ENCODE measurements around the gene MOGAT1.

The MOGAT1 gene

GRCh38 chr2:222671259-222672067, at the start of gene MOGAT1:
Gene MOGAT1 (plus strand): TSS chr2:222671658. CDS start chr2:222671786, 128 bp downstream.
- H3K4me1 ChIP-seq (ENCODE audit: insufficient read depth, low read length) = no peaks in the 10 kb centered on the region
- H3K4me3 ChIP-seq (ENCODE audit: low read depth in 1 of 2, low read length in 2 of 2) = peak within 1 kb of the TSS; percentile 9 to 50
- no peak within 1 kb of the TSS for H3K9ac ChIP-seq (ENCODE audit: low read length)
- no peak within 1 kb of the TSS for H3K27ac ChIP-seq (ENCODE audit: low read depth, low read length)
- H3K27me3 ChIP-seq (ENCODE audit: control insufficient read depth in 1 of 2, insufficient read depth in 2 of 2, low read length in 2 of 2) = peaks cover 0 to 16% of the 10 kb centered on the region in 2 donors
- H3K36me3 ChIP-seq (ENCODE audit: insufficient read depth, low read length) = no peaks in the 10 kb centered on the region
- H3K9me3 ChIP-seq (ENCODE audit: low read length) = no peaks in the 10 kb centered on the region

GRCh38 chr2:222621893-222622292, 49.6 kb upstream of the MOGAT1 start:
- Histone ChIP-seq H3K4me1 (ENCODE audit: insufficient read depth, low read length) (peaks cover 37% of the 10 kb centered on the region), H3K4me3 (ENCODE audit: low read depth in 1 of 2, low read length in 2 of 2) (no peak overlapping the region), H3K9ac (ENCODE audit: low read length) (no peak overlapping the region), H3K27ac (ENCODE audit: low read depth, low read length) (peak overlapping the region; percentile 48), H3K36me3 (ENCODE audit: insufficient read depth, low read length) (no peaks in the 10 kb centered on the region), H3K27me3 (ENCODE audit: control insufficient read depth in 1 of 2, insufficient read depth in 2 of 2, low read length in 2 of 2) (no peaks in the 10 kb centered on the region), H3K9me3 (ENCODE audit: low read length) (no peaks in the 10 kb centered on the region)

- Histone ChIP-seq H3K4me1 (ENCODE audit: insufficient read depth, low read length) (peaks cover 37% of the 10 kb centered on the region), H3K27me3 (ENCODE audit: control insufficient read depth in 1 of 2, insufficient read depth in 2 of 2, low read length in 2 of 2) (no peaks in the 10 kb centered on the region), H3K9ac (ENCODE audit: low read length) (no peak overlapping the region), H3K4me3 (ENCODE audit: low read depth in 1 of 2, low read length in 2 of 2) (no peak overlapping the region), H3K9me3 (ENCODE audit: low read length) (no peaks in the 10 kb centered on the region), H3K36me3 (ENCODE audit: insufficient read depth, low read length) (no peaks in the 10 kb centered on the region), H3K27ac (ENCODE audit: low read depth, low read length) (no peak overlapping the region)
Measured at GRCh38 chr2:222622910-222623309, 48.5 kb upstream of the MOGAT1 start.

- no peak overlapping the region for H3K9ac ChIP-seq (ENCODE audit: low read length)
- H3K27me3 ChIP-seq (ENCODE audit: control insufficient read depth in 1 of 2, insufficient read depth in 2 of 2, low read length in 2 of 2) = no peaks in the 10 kb centered on the region
Measured at GRCh38 chr2:222623756-222624309, 47.6 kb upstream of the MOGAT1 start.

GRCh38 chr2:222627764-222628163, 43.7 kb upstream of the MOGAT1 start:
- Histone ChIP-seq H3K27ac (ENCODE audit: low read depth, low read length) (no peak overlapping the region), H3K27me3 (ENCODE audit: control insufficient read depth in 1 of 2, insufficient read depth in 2 of 2, low read length in 2 of 2) (no peaks in the 10 kb centered on the region), H3K36me3 (ENCODE audit: insufficient read depth, low read length) (peaks cover 24% of the 10 kb centered on the region), H3K9ac (ENCODE audit: low read length) (no peak overlapping the region), H3K9me3 (ENCODE audit: low read length) (no peaks in the 10 kb centered on the region), H3K4me1 (ENCODE audit: insufficient read depth, low read length) (peaks cover 22% of the 10 kb centered on the region), H3K4me3 (ENCODE audit: low read depth in 1 of 2, low read length in 2 of 2) (no peak overlapping the region)

More at GRCh38 chr2:222623756-222624309, 47.6 kb upstream of the MOGAT1 start:
- Histone ChIP-seq H3K9me3 (ENCODE audit: low read length) (no peaks in the 10 kb centered on the region), H3K4me1 (ENCODE audit: insufficient read depth, low read length) (peaks cover 37% of the 10 kb centered on the region), H3K4me3 (ENCODE audit: low read depth in 1 of 2, low read length in 2 of 2) (no peak overlapping the region), H3K36me3 (ENCODE audit: insufficient read depth, low read length) (peaks cover 6% of the 10 kb centered on the region), H3K27ac (ENCODE audit: low read depth, low read length) (peak overlapping the region; percentile 42)

- peaks cover 34% of the 10 kb centered on the region for H3K36me3 ChIP-seq (ENCODE audit: insufficient read depth, low read length)
- no peaks in the 10 kb centered on the region for H3K4me1 ChIP-seq (ENCODE audit: insufficient read depth, low read length)
Measured at GRCh38 chr2:222635295-222635694, 36.2 kb upstream of the MOGAT1 start.

GRCh38 chr2:222637067-222637466, 34.4 kb upstream of the MOGAT1 start:
- no peak overlapping the region for H3K9ac ChIP-seq (ENCODE audit: low read length)
- no peaks in the 10 kb centered on the region for H3K27me3 ChIP-seq (ENCODE audit: control insufficient read depth in 1 of 2, insufficient read depth in 2 of 2, low read length in 2 of 2)
- peaks cover 32% of the 10 kb centered on the region for H3K36me3 ChIP-seq (ENCODE audit: insufficient read depth, low read length)
- no peaks in the 10 kb centered on the region for H3K4me1 ChIP-seq (ENCODE audit: insufficient read depth, low read length)
- H3K9me3 ChIP-seq (ENCODE audit: low read length) = no peaks in the 10 kb centered on the region
- H3K4me3 ChIP-seq (ENCODE audit: low read depth in 1 of 2, low read length in 2 of 2) = no peak overlapping the region
- no peak overlapping the region for H3K27ac ChIP-seq (ENCODE audit: low read depth, low read length)

More at GRCh38 chr2:222635295-222635694, 36.2 kb upstream of the MOGAT1 start:
- Histone ChIP-seq H3K9ac (ENCODE audit: low read length) (no peak overlapping the region), H3K4me3 (ENCODE audit: low read depth in 1 of 2, low read length in 2 of 2) (no peak overlapping the region), H3K27me3 (ENCODE audit: control insufficient read depth in 1 of 2, insufficient read depth in 2 of 2, low read length in 2 of 2) (no peaks in the 10 kb centered on the region), H3K9me3 (ENCODE audit: low read length) (no peaks in the 10 kb centered on the region), H3K27ac (ENCODE audit: low read depth, low read length) (no peak overlapping the region)

- no peak overlapping the region for H3K9ac ChIP-seq (ENCODE audit: low read length)
Measured at GRCh38 chr2:222641336-222641735, 30.1 kb upstream of the MOGAT1 start.

GRCh38 chr2:222643134-222643533, 28.3 kb upstream of the MOGAT1 start:
- H3K4me1 ChIP-seq (ENCODE audit: insufficient read depth, low read length) = no peaks in the 10 kb centered on the region
- no peak overlapping the region for H3K4me3 ChIP-seq (ENCODE audit: low read depth in 1 of 2, low read length in 2 of 2)
- H3K36me3 ChIP-seq (ENCODE audit: insufficient read depth, low read length) = peaks cover 19% of the 10 kb centered on the region
- no peaks in the 10 kb centered on the region for H3K9me3 ChIP-seq (ENCODE audit: low read length)
- H3K9ac ChIP-seq (ENCODE audit: low read length) = no peak overlapping the region
- no peaks in the 10 kb centered on the region for H3K27me3 ChIP-seq (ENCODE audit: control insufficient read depth in 1 of 2, insufficient read depth in 2 of 2, low read length in 2 of 2)
- H3K27ac ChIP-seq (ENCODE audit: low read depth, low read length) = no peak overlapping the region

More at GRCh38 chr2:222641336-222641735, 30.1 kb upstream of the MOGAT1 start:
- Histone ChIP-seq H3K27ac (ENCODE audit: low read depth, low read length) (no peak overlapping the region), H3K27me3 (ENCODE audit: control insufficient read depth in 1 of 2, insufficient read depth in 2 of 2, low read length in 2 of 2) (no peaks in the 10 kb centered on the region), H3K36me3 (ENCODE audit: insufficient read depth, low read length) (peaks cover 32% of the 10 kb centered on the region), H3K9me3 (ENCODE audit: low read length) (no peaks in the 10 kb centered on the region), H3K4me1 (ENCODE audit: insufficient read depth, low read length) (no peaks in the 10 kb centered on the region), H3K4me3 (ENCODE audit: low read depth in 1 of 2, low read length in 2 of 2) (no peak overlapping the region)

GRCh38 chr2:222646008-222646407, 25.4 kb upstream of the MOGAT1 start:
- no peaks in the 10 kb centered on the region for H3K9me3 ChIP-seq (ENCODE audit: low read length)
- no peak overlapping the region for H3K9ac ChIP-seq (ENCODE audit: low read length)
- no peak overlapping the region for H3K27ac ChIP-seq (ENCODE audit: low read depth, low read length)
- no peak overlapping the region for H3K4me3 ChIP-seq (ENCODE audit: low read depth in 1 of 2, low read length in 2 of 2)
- H3K36me3 ChIP-seq (ENCODE audit: insufficient read depth, low read length) = peaks cover 14% of the 10 kb centered on the region
- H3K4me1 ChIP-seq (ENCODE audit: insufficient read depth, low read length) = no peaks in the 10 kb centered on the region
- no peaks in the 10 kb centered on the region for H3K27me3 ChIP-seq (ENCODE audit: control insufficient read depth in 1 of 2, insufficient read depth in 2 of 2, low read length in 2 of 2)

GRCh38 chr2:222649801-222650200, 21.7 kb upstream of the MOGAT1 start:
- H3K27me3 ChIP-seq (ENCODE audit: control insufficient read depth in 1 of 2, insufficient read depth in 2 of 2, low read length in 2 of 2) = no peaks in the 10 kb centered on the region
- no peaks in the 10 kb centered on the region for H3K9me3 ChIP-seq (ENCODE audit: low read length)
- H3K36me3 ChIP-seq (ENCODE audit: insufficient read depth, low read length) = peaks cover 4% of the 10 kb centered on the region
- H3K9ac ChIP-seq (ENCODE audit: low read length) = no peak overlapping the region
- H3K27ac ChIP-seq (ENCODE audit: low read depth, low read length) = no peak overlapping the region
- H3K4me1 ChIP-seq (ENCODE audit: insufficient read depth, low read length) = peaks cover 14% of the 10 kb centered on the region
- H3K4me3 ChIP-seq (ENCODE audit: low read depth in 1 of 2, low read length in 2 of 2) = no peak overlapping the region
